Hepatocyte (in vitro differentiated cells): ENCODE measurements around the gene HEATR3. TPM values are rescaled to one million over a fixed set of nuclear protein-coding genes. Genes with fewer than 3 reads are reported as not detected.

Source experiments
- DNase-seq: peaks from one replicate; pipeline ENCODE4 v3.0.0-alpha.2; 2016; ENCODE audit warnings: low spot score
- H2AFZ ChIP-seq: fragments of 200-600 bp; sonication (generic); 2 replicates; pipeline ENCODE4 v1.6.0; 2016; ENCODE audit warnings: antibody characterized with exemption, mild to moderate bottlenecking
- H3K27ac ChIP-seq: fragments of 200-600 bp; sonication (generic); 2 replicates; pipeline ENCODE4 v1.5.1; 2016; ENCODE audit warnings: mild to moderate bottlenecking
- H3K27me3 ChIP-seq: fragments of 200-600 bp; sonication (generic); 2 replicates; pipeline ENCODE4 v1.6.1; 2016
- H3K36me3 ChIP-seq: fragments of 200-600 bp; sonication (generic); replicated peaks from 2 replicates; pipeline ENCODE4 v1.5.1; 2016; ENCODE audit warnings: low read depth; ENCODE audit not compliant: insufficient read depth
- H3K4me1 ChIP-seq: fragments of 200-600 bp; sonication (generic); 2 replicates; pipeline ENCODE4 v1.5.1; 2016; ENCODE audit warnings: mild to moderate bottlenecking, moderate library complexity; ENCODE audit not compliant: insufficient read depth
- H3K4me2 ChIP-seq: fragments of 200-600 bp; sonication (generic); 2 replicates; pipeline ENCODE4 v1.6.0; 2016
- H3K4me3 ChIP-seq: fragments of 200-600 bp; sonication (generic); 2 replicates; pipeline ENCODE4 v1.5.1; 2016; ENCODE audit warnings: mild to moderate bottlenecking
- H3K79me2 ChIP-seq: fragments of 200-600 bp; sonication (generic); 2 replicates; pipeline ENCODE4 v1.6.0; 2017; ENCODE audit warnings: mild to moderate bottlenecking
- H3K9me2 ChIP-seq: fragments of 200-600 bp; sonication (generic); replicated peaks from 2 replicates; pipeline ENCODE4 v1.6.0; 2017; ENCODE audit warnings: mild to moderate bottlenecking; ENCODE audit not compliant: insufficient read depth
- H3K9me3 ChIP-seq: fragments of 200-600 bp; sonication (generic); 2 replicates; pipeline ENCODE4 v1.5.1; 2016; ENCODE audit warnings: low read depth, mild to moderate bottlenecking
- H4K20me1 ChIP-seq: fragments of 200-600 bp; sonication (generic); 2 replicates; pipeline ENCODE4 v1.6.0; 2016; ENCODE audit warnings: mild to moderate bottlenecking; ENCODE audit not compliant: insufficient read depth, poor library complexity, severe bottlenecking
- EZH2 ChIP-seq: fragments of 200-600 bp; sonication (generic); IDR thresholded peaks from 2 replicates; pipeline ENCODE4 v1.6.1; 2016; ENCODE audit warnings: antibody characterized with exemption, mild to moderate bottlenecking, borderline replicate concordance
- EZH2phosphoT487 ChIP-seq: fragments of 200-600 bp; sonication (generic); IDR thresholded peaks from one replicate; pipeline ENCODE4 v1.6.1; 2018; ENCODE audit warnings: antibody characterized with exemption, mild to moderate bottlenecking, low read depth, moderate library complexity; ENCODE audit not compliant: unreplicated experiment, severe bottlenecking
- WGBS: methylation state at CpG from one replicate; pipeline ENCODE4 v1.1.6; 2016; ENCODE audit warnings: low lambda C conversion rate; ENCODE audit errors: missing lambda C conversion rate; 5-methylcytosine and 5-hydroxymethylcytosine counted together
- polyA plus RNA-seq: library from polyadenylated mRNA; unstranded; fragments of >200 nt; fragmentation: Nextera tagmentation; extraction: Ambion mirVana; gene quantifications from 2 replicates; pipeline ENCODE4 v1.2.1, GENCODE V29; 2016
- total RNA-seq: library from RNA; depleted of rRNA; stranded (reverse); fragments of >200 nt; gene quantifications from 2 replicates; pipeline ENCODE4 v1.2.3, GENCODE V29; 2014
- TF ChIP-seq, protein P1 (sequence below): fragments of 200-600 bp; sonication (generic); IDR thresholded peaks from 2 replicates; pipeline ENCODE4 v1.5.1; 2016; ENCODE audit warnings: antibody characterized with exemption, mild to moderate bottlenecking; ENCODE audit not compliant: poor library complexity

Gene HEATR3
- total and polyA plus RNA-seq, 2 experiments from 2014 or later: 3.8 to 16.8 TPM

DNA sequence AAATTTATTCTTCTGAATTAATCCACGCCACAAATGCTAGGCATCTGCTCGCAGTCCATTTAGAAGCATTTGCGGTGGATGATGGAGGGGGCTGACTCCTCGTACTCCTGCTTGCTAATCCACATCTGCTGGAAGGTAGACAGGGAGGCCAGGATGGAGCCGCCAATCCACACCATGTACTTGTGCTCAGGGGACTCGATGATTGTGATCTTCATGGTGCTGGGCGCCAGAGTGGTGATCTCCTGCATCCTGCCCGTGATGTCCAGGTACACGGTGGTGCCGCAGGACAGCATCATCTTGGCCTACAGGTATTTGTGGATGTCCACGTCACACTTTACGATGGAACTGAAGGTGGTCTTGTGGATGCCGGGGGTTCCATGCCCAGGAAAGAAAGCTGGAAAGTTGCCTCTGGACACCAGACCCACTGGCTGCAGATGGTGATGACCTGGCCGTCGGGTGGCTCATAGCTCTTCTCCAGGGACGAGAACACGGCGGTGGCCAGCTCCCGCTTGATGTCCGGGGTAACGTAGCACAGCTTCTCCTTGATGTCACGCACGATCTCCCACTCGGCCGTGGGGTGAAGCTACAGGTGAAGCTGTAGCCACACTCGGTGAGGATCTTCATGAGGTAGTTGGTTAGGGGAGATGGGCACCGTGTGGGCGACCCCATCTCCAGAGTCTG, 7.5 kb upstream of the HEATR3 start:
- Histone ChIP-seq H3K4me1 (no peaks in the 10 kb centered on the region), H3K79me2 (no peaks in the 10 kb centered on the region), H3K27ac (no peak overlapping the region), H3K9me2 (no peaks in the 10 kb centered on the region), H3K27me3 (no peaks in the 10 kb centered on the region), H3K9me3 (no peaks in the 10 kb centered on the region), H3K4me3 (no peak overlapping the region), H3K36me3 (no peaks in the 10 kb centered on the region), H2AFZ (no peak overlapping the region), H4K20me1 (no peaks in the 10 kb centered on the region), H3K4me2 (no peak overlapping the region)
- TF ChIP-seq, protein P1, sequence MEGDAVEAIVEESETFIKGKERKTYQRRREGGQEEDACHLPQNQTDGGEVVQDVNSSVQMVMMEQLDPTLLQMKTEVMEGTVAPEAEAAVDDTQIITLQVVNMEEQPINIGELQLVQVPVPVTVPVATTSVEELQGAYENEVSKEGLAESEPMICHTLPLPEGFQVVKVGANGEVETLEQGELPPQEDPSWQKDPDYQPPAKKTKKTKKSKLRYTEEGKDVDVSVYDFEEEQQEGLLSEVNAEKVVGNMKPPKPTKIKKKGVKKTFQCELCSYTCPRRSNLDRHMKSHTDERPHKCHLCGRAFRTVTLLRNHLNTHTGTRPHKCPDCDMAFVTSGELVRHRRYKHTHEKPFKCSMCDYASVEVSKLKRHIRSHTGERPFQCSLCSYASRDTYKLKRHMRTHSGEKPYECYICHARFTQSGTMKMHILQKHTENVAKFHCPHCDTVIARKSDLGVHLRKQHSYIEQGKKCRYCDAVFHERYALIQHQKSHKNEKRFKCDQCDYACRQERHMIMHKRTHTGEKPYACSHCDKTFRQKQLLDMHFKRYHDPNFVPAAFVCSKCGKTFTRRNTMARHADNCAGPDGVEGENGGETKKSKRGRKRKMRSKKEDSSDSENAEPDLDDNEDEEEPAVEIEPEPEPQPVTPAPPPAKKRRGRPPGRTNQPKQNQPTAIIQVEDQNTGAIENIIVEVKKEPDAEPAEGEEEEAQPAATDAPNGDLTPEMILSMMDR: no peak
- no peak for TF ChIP-seq EZH2phosphoT487
- TF ChIP-seq EZH2: no peak
- DNase-seq: no peak
- 94% methylated on average over 28 of the region's 28 CpGs for WGBS

GRCh38 chr16:50059111-50059510, 6.7 kb upstream of the HEATR3 start:
- Histone ChIP-seq H3K9me2 (no peaks in the 10 kb centered on the region), H4K20me1 (no peaks in the 10 kb centered on the region), H3K27ac (no peak overlapping the region), H3K36me3 (no peaks in the 10 kb centered on the region), H3K4me1 (no peaks in the 10 kb centered on the region), H3K4me2 (no peak overlapping the region), H3K27me3 (no peaks in the 10 kb centered on the region), H3K9me3 (no peaks in the 10 kb centered on the region), H3K4me3 (no peak overlapping the region), H2AFZ (no peak overlapping the region), H3K79me2 (no peaks in the 10 kb centered on the region)
- TF ChIP-seq, protein P1: no peak
- 94% methylated on average over 10 of the region's 10 CpGs for WGBS
- no peak for DNase-seq

- no peak overlapping the region for H3K27ac ChIP-seq
- no peak overlapping the region for H3K4me3 ChIP-seq
- H3K79me2 ChIP-seq: no peaks in the 10 kb centered on the region
- WGBS: 88% methylated on average over 3 of the region's 3 CpGs
- TF ChIP-seq EZH2 (no peak), EZH2phosphoT487 (no peak)
- TF ChIP-seq, protein P1: no peak
- H3K9me3 ChIP-seq: no peaks in the 10 kb centered on the region
- no peak for DNase-seq
- H3K4me2 ChIP-seq: no peak overlapping the region
- no peaks in the 10 kb centered on the region for H3K36me3 ChIP-seq
- H3K4me1 ChIP-seq: no peaks in the 10 kb centered on the region
- H2AFZ ChIP-seq: no peak overlapping the region
- H3K9me2 ChIP-seq: no peaks in the 10 kb centered on the region
- no peaks in the 10 kb centered on the region for H4K20me1 ChIP-seq
- no peaks in the 10 kb centered on the region for H3K27me3 ChIP-seq
These were observed 6.1 kb upstream of the HEATR3 start for GRCh38 chr16:50059669-50060068.

- H3K4me3 ChIP-seq: no peak overlapping the region
- H3K36me3 ChIP-seq: no peaks in the 10 kb centered on the region
- no peaks in the 10 kb centered on the region for H3K9me2 ChIP-seq
- no peaks in the 10 kb centered on the region for H3K27me3 ChIP-seq
- no peak overlapping the region for H2AFZ ChIP-seq
- no peak overlapping the region for H3K27ac ChIP-seq
- no peaks in the 10 kb centered on the region for H4K20me1 ChIP-seq
- no peaks in the 10 kb centered on the region for H3K9me3 ChIP-seq
- H3K4me1 ChIP-seq: no peaks in the 10 kb centered on the region
- TF ChIP-seq, protein P1: no peak
- no peak overlapping the region for H3K4me2 ChIP-seq
- no peak for DNase-seq
- H3K79me2 ChIP-seq: no peaks in the 10 kb centered on the region
- 89% methylated on average over 1 of the region's 1 CpG for whole genome bisulfite sequencing
These were observed 4.4 kb upstream of the HEATR3 start for GRCh38 chr16:50061326-50061725.
